HG03064 (cell line): ENCODE measurements around the gene SPTBN2.
"Not testable (repeated sequence)": the region's sequence is repeated elsewhere in the genome, so short reads cannot be mapped to it uniquely, and the experiment has no call there.

ENCODE experiments used
- ATAC-seq: cut with Tn5 transposase; IDR thresholded peaks from one replicate; pipeline ENCODE4 v1.9.1; 2021; ENCODE audit warnings: low read depth; ENCODE audit not compliant: unreplicated experiment

The SPTBN2 gene

DNA sequence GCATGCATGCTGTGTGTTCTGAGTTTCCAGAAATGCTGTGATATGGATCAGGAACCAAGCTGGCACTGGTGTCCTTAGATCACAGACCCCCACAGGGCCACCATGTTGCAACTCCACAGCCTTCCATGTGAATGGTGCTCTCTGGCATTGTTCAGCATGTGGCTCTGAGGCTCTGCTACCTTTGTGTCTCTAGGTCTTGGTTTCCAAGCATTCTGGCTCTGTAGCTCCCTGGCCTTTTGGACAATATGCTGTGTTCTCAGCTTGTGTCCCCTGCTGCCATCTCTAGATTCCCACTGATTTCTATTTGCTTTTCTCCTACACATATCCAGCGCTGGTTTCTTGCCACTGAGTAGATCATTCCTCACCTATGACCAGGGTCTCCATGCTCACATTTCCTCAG, 3.9 kb downstream of the SPTBN2 start:
- no peak for ATAC-seq

DNA sequence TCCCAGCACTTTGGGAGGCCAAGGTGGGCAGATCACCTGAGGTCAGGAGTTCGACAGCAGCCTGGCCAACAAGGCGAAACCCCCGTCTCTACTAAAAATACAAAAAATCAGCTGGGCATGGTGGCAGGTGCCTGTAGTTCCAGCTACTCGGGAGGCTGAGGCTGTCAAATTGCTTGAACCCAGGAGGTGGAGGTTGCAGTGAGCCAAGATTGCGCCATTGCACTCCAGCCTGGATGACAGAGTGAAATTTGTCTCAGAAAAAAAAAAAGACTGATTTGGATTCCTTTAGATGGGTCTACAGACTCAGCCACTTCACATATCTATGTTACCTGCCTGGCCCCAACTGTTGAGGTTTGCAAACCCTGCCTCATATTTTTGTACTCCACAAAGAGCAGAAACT, 4.8 kb downstream of the SPTBN2 start:
- not testable (repeated sequence) for ATAC-seq

DNA sequence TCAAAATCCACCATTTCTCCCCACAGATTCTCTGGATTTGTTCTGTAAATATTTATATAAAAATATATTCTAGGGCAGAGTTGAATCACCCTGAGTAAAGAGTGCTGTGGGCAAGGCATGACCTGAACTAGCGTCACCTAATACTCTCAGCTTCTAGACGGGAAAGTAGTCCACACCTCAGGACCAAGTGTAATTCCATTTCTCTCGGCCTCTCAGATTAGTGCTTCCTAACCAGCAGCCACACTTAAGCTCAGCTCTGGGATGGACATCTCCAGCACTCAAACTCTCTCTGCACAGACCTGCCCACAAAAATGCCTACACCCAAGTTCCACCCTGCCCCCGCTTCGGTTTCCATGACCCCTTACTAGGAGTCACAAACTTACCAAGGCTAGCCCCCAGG, 5.3 kb downstream of the SPTBN2 start:
- ATAC-seq: no peak

- no peak for ATAC-seq
Measured at GRCh38 chr11:66722745-66723651, 6.0 kb downstream of the SPTBN2 start.

- ATAC-seq: no peak
Measured at GRCh38 chr11:66721939-66722338, 7.1 kb downstream of the SPTBN2 start.

DNA sequence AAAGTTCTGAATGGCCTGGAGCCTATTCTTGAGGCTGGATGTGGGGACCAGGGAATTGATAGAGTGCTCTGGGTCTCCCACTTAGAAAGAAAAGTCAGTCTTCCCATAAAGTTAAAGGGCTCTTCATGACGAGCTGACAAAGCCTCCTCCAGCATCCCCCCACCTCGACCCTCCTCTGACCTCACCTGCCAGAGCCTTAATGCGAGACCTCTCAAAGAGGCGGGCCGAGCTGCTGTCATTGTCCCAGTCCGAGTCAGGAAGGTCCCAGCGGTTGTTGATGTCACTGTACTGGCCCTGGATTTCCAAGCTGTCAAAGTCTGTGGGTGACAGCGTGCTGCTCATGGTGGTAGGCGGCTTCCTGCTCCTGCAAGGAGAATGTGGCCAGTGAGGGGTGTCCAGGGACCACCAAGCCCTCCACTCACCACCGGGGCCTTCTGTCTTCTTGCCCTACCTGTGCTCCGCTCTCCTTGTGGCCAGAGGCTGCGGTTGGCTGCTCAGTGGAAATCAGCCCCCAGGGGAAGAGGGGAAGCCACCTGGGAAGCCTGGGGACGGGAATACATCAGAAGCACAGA, 8.0 kb downstream of the SPTBN2 start:
- ATAC-seq: no peak

GRCh38 chr11:66720223-66720898, 8.7 kb downstream of the SPTBN2 start:
- no peak for ATAC-seq

- ATAC-seq: no peak
Measured at GRCh38 chr11:66719111-66719872, 9.7 kb downstream of the SPTBN2 start.

- no peak for ATAC-seq
Measured at GRCh38 chr11:66718320-66718971, 10.6 kb downstream of the SPTBN2 start.

DNA sequence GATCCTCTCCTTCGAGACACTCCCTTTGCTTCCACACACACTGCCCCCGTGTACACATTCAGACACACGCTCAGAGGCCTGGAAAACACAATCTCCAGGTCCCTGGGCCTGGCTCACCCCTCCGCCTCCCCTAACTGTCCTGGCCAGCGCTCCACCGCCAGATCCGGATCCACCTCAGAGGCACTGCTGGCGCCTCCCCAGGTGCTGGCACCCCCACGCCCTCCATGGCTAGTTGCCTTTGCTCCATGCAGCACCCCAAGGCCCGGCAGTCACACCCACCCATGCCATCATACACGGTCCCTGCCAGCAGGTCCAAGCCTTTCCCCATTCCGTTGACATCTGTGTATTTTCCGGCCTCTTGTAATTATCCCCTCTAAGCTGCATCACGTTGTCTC, 11.1 kb downstream of the SPTBN2 start:
- no peak for ATAC-seq

- ATAC-seq: no peak
Measured at GRCh38 chr11:66716996-66717395, 12.0 kb downstream of the SPTBN2 start.

- no peak for ATAC-seq
Measured at GRCh38 chr11:66715346-66716085, 13.5 kb downstream of the SPTBN2 start.

DNA sequence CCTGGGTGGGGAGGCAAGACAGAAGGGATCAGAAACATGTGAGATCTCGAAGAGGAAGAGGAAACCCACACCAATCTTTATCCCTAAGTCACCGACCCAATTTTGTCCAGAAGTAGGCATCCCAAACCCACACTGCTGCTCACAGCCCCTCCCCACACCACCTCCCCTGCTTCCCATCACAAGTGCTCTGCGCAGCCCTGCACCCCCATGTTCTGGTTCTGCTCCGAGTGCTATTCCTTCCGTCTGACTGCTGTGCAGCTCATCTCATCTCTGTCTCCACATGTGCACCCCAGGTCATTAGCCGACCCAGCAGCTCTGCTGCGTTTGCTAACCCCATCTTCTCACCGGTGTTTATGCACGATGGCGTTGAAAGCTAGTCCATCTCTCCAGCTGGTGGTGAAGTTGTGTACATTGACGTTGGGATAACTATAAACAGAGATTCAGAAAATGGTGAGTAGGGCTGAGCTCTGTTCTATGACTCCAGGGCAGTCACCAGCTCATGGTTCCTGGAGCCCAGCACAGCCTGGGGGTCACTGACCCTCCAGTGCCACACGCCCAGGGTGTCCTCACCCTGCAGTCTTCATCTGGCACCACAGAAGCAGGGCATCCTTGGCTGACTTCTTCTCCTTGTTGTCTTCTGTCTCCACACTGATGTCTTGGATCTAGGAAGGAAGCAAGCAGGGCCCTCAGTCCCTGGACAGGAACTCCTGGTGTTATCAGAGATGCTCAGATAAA, 15.1 kb downstream of the SPTBN2 start:
- no peak for ATAC-seq

- ATAC-seq: no peak
Measured at GRCh38 chr11:66710384-66710930, 18.6 kb downstream of the SPTBN2 start.

- no peak for ATAC-seq
Measured at GRCh38 chr11:66708701-66709100, 20.3 kb downstream of the SPTBN2 start.

DNA sequence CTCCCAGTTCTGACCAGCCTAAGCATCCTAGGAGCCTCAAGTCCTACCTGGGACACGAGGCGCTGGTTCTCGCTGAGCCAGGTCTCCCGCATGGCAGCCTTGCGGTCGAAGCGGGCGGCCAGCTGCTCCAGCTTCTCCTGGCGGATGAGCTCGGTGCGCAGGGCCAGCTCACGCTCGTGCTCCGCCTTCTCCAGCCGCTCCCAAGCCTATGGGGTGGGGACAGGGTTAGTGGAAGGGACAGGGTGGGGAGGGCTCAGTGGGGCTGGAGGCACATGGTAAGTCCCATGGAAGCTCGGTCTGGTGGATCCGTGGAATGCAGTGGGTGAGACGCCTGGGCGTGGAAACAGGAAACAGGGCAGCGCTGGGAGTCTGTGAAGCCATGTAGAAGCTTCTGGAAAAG, 20.9 kb downstream of the SPTBN2 start:
- no peak for ATAC-seq

GRCh38 chr11:66707486-66707885, 21.5 kb downstream of the SPTBN2 start:
- no peak for ATAC-seq

- no peak for ATAC-seq
Measured at GRCh38 chr11:66706989-66707388, 22.0 kb downstream of the SPTBN2 start.
